GM12865 (cell line): ENCODE measurements around the gene MPO.

ENCODE experiments used
- DNase-seq: peaks from one replicate; pipeline ENCODE4 v3.0.0; 2010; ENCODE audit warnings: low read depth
- H3K4me3 ChIP-seq: 2 replicates; pipeline ENCODE4 v1.5.1; 2011; ENCODE audit warnings: mild to moderate bottlenecking, low read depth, low read length, control low read depth
- CTCF ChIP-seq: IDR thresholded peaks from 2 replicates; pipeline ENCODE4 v1.5.1; 2011; ENCODE audit warnings: low read length, control low read depth, low read depth, inconsistent platforms; ENCODE audit not compliant: insufficient read depth; ENCODE audit errors: missing control alignments

MPO gene

GRCh38 chr17:58304750-58305486 is 24.2 kb upstream of the MPO start:
- no peak for TF ChIP-seq CTCF
- H3K4me3 ChIP-seq, result no peak overlapping the region
- DNase-seq, result no peak

GRCh38 chr17:58303971-58304749 is 23.4 kb upstream of the MPO start:
- no peak overlapping the region for H3K4me3 ChIP-seq
- TF ChIP-seq CTCF, result peak; percentile 91
- DNase-seq, result peak; percentile 74

GRCh38 chr17:58302919-58303585 is 22.3 kb upstream of the MPO start:
- no peak for DNase-seq
- H3K4me3 ChIP-seq, result no peak overlapping the region
- no peak for TF ChIP-seq CTCF

GRCh38 chr17:58302171-58302918 is 21.6 kb upstream of the MPO start:
- TF ChIP-seq CTCF, result no peak
- H3K4me3 ChIP-seq, result no peak overlapping the region
- DNase-seq, result no peak

- no peak overlapping the region for H3K4me3 ChIP-seq
- DNase-seq, result no peak
- no peak for TF ChIP-seq CTCF
Measured at GRCh38 chr17:58301504-58302150, 20.9 kb upstream of the MPO start.

- no peak overlapping the region for H3K4me3 ChIP-seq
- no peak for DNase-seq
- TF ChIP-seq CTCF, result no peak
Measured at GRCh38 chr17:58300336-58300735, 19.6 kb upstream of the MPO start.
